OCI-LY3 (cell line): Measurements from ENCODE around the gene SCD5.

Experiments
- CTCF ChIP-seq: fragments of 200-600, 300-600 bp; sonication (generic); IDR thresholded peaks from 2 replicates; pipeline ENCODE4 v1.5.1; 2014; ENCODE audit warnings: antibody characterized with exemption, low read length, low read depth
- EZH2phosphoT487 ChIP-seq: fragments of 200-600 bp; shearing (Covaris generic); IDR thresholded peaks from 2 replicates; pipeline ENCODE4 v1.6.1; 2018; ENCODE audit warnings: antibody characterized with exemption, mixed run types, low read depth

GRCh38 chr4:82639971-82640370, 158.6 kb downstream of the SCD5 start:
- TF ChIP-seq CTCF = no peak
- no peak for TF ChIP-seq EZH2phosphoT487
